Measurements from ENCODE around the gene TEX11. TPM values are rescaled to one million over a fixed set of nuclear protein-coding genes. Genes with fewer than 3 reads are reported as not detected.
"Not testable (repeated sequence)": the region's sequence is repeated elsewhere in the genome, so short reads cannot be mapped to it uniquely, and the experiment has no call there.

The TEX11 gene
- polyA plus RNA-seq, 1 of the 3 experiments (the other 2 are of a cell fraction) = not detected

- H3K36me3 ChIP-seq (replicated peaks in 1 of 2; ENCODE audit: control insufficient read depth in 1 of 2, insufficient read depth in 2 of 2, low read length in 1 of 2); DNase-seq; H3F3A ChIP-seq (replicated peaks; ENCODE audit: insufficient read depth); H3K79me2 ChIP-seq (ENCODE audit: insufficient read depth); H3K4me1 ChIP-seq (ENCODE audit: control insufficient read depth in 1 of 2, insufficient read depth in 2 of 2, low read depth in 1 of 2, low read length in 1 of 2); H2AFZ ChIP-seq (ENCODE audit: low read depth); H3K27ac ChIP-seq (ENCODE audit: low read depth in 2 of 2, low read length in 1 of 2); POLR2A ChIA-PET; H3K9me3 ChIP-seq; H3K4me2 ChIP-seq; CTCF ChIA-PET; H3K27me3 ChIP-seq (ENCODE audit: insufficient read depth); H3K4me3 ChIP-seq (ENCODE audit: low read depth in 2 of 2, low read length in 1 of 2); H4K20me1 ChIP-seq (ENCODE audit: insufficient read depth); H3K9ac ChIP-seq; H3K9me2 ChIP-seq: not testable (repeated sequence)
- 72% methylated on average over 5 of the region's 5 CpGs for WGBS (ENCODE audit: low lambda C conversion rate)
Measured at GRCh38 chrX:70733774-70734173, 174.7 kb downstream of the TEX11 start.

- CTCF ChIA-PET; POLR2A ChIA-PET; H3K9me2 ChIP-seq; H3K36me3 ChIP-seq (replicated peaks in 1 of 2; ENCODE audit: control insufficient read depth in 1 of 2, insufficient read depth in 2 of 2, low read length in 1 of 2); H4K20me1 ChIP-seq (ENCODE audit: insufficient read depth); DNase-seq; H3K9ac ChIP-seq; H3K79me2 ChIP-seq (ENCODE audit: insufficient read depth); H3K27me3 ChIP-seq (ENCODE audit: insufficient read depth); H3F3A ChIP-seq (replicated peaks; ENCODE audit: insufficient read depth); H3K4me3 ChIP-seq (ENCODE audit: low read depth in 2 of 2, low read length in 1 of 2); H3K4me1 ChIP-seq (ENCODE audit: control insufficient read depth in 1 of 2, insufficient read depth in 2 of 2, low read depth in 1 of 2, low read length in 1 of 2); H3K9me3 ChIP-seq; H3K4me2 ChIP-seq; H3K27ac ChIP-seq (ENCODE audit: low read depth in 2 of 2, low read length in 1 of 2); H2AFZ ChIP-seq (ENCODE audit: low read depth): not testable (repeated sequence)
- 14% methylated on average over 1 of the region's 1 CpG for WGBS (ENCODE audit: low lambda C conversion rate)
Measured at GRCh38 chrX:70727961-70728360, 180.6 kb downstream of the TEX11 start.

GRCh38 chrX:70720721-70721120 is 187.8 kb downstream of the TEX11 start:
- Histone ChIP-seq H2AFZ (ENCODE audit: low read depth) (no peak overlapping the region), H3K4me3 (ENCODE audit: low read depth in 2 of 2, low read length in 1 of 2) (no peak overlapping the region), H3K4me1 (ENCODE audit: control insufficient read depth in 1 of 2, insufficient read depth in 2 of 2, low read depth in 1 of 2, low read length in 1 of 2) (no peaks in the 10 kb centered on the region), H3K27ac (ENCODE audit: low read depth in 2 of 2, low read length in 1 of 2) (no peak overlapping the region), H4K20me1 (ENCODE audit: insufficient read depth) (no peaks in the 10 kb centered on the region), H3K79me2 (ENCODE audit: insufficient read depth) (no peaks in the 10 kb centered on the region), H3K9ac (no peak overlapping the region), H3K9me3 (no peaks in the 10 kb centered on the region), H3K36me3 (replicated peaks in 1 of 2; ENCODE audit: control insufficient read depth in 1 of 2, insufficient read depth in 2 of 2, low read length in 1 of 2) (no peaks in the 10 kb centered on the region), H3K9me2 (no peaks in the 10 kb centered on the region), H3K27me3 (ENCODE audit: insufficient read depth) (peaks cover 10% of the 10 kb centered on the region; the same call in 1 of the 2 replicates), H3F3A (replicated peaks; ENCODE audit: insufficient read depth) (no peaks in the 10 kb centered on the region), H3K4me2 (no peak overlapping the region)
- WGBS (ENCODE audit: low lambda C conversion rate) = 3% methylated on average over 2 of the region's 2 CpGs
- TF ChIP-seq CHD2 (IDR thresholded peaks at IDR 0.05; ENCODE audit: low read length, partially characterized antibody) (no peak), RFX5 (IDR thresholded peaks at IDR 0.05; ENCODE audit: low read length) (no peak), ZBTB33 (IDR thresholded peaks at IDR 0.05; ENCODE audit: borderline replicate concordance, low read depth) (no peak), RAD21 (IDR thresholded peaks at IDR 0.05; ENCODE audit: low read length) (no peak), TEAD4 (IDR thresholded peaks at IDR 0.05; ENCODE audit: borderline replicate concordance, insufficient read depth) (no peak), GABPA (IDR thresholded peaks at IDR 0.05; ENCODE audit: low read depth) (no peak), SIN3A (IDR thresholded peaks at IDR 0.05; ENCODE audit: borderline replicate concordance, low read depth, low read length) (no peak), REST (IDR thresholded peaks at IDR 0.05; ENCODE audit: low read depth, low read length) (no peak), MEF2A (IDR thresholded peaks at IDR 0.05; ENCODE audit: borderline replicate concordance, low read depth) (no peak), RXRA (IDR thresholded peaks at IDR 0.05; ENCODE audit: borderline replicate concordance, low read depth) (no peak), GATA2 (CRISPR knock-in tag; IDR thresholded peaks at IDR 0.05) (no peak), POLR2AphosphoS5 (IDR thresholded peaks at IDR 0.05; ENCODE audit: low read depth, low read length) (no peak), USF2 (IDR thresholded peaks at IDR 0.05; ENCODE audit: borderline replicate concordance, low read depth, low read length) (no peak), TCF12 (IDR thresholded peaks at IDR 0.05) (no peak), FOSL2 (IDR thresholded peaks at IDR 0.05; ENCODE audit: borderline replicate concordance, low read depth) (no peak), EZH2phosphoT487 (IDR thresholded peaks at IDR 0.05; ENCODE audit: borderline replicate concordance, low read depth) (no peak)
- DNase-seq = no peak
- CTCF ChIA-PET = no interaction called here
- POLR2A ChIA-PET = no interaction called here
